ENCODE data around the gene REX1BD. TPM values are rescaled to one million over a fixed set of nuclear protein-coding genes. Genes with fewer than 3 reads are reported as not detected.

REX1BD gene
- total and polyA plus RNA-seq, 2 donors (not counting 1 experiment from before 2014, with no cell fraction given), result 90.9 to 164 TPM

DNA sequence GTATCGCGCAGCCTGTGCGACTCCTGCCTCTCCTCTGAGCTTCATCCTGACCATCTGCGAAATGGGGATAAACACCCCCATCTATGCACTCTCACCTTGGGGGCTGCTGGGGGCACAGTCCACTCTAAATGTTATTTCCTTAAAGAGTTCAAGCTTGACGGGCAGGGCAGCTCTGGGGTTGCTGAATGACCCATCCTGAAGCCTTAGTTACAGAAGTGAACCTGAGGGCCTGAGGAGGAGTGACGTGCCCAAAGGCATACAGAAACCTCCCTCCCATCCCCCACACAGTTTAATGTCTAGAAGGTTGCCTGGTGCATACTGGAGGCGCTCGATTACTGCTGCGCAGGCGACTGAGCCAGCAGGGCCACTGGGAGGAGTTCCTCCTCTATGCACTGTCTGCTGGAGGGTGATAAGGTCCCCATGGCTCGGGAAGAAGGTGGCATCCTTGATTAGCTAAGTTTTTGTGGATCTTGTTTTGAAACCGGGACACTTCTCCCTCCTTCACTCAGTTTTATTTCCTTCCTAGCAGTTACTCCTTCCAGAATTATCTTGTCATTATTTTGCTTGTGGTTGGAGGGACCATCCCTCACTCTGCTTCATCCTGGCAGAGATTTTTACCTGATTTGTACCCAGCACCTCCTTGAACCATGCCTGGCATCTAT is 44.7 kb upstream of the REX1BD start:
- H3K27ac Mint-ChIP-seq, result peak overlapping the region; percentile 96
- CTCF ChIA-PET, result interaction anchor here (0.5 to 2.0 kb wide), 7 partner anchors 13 to 623 kb away, joined by 3 to 11 read pairs (median 4); partner anchors contain the start of genes KXD1 and REX1BD
- H3K4me2 ChIP-seq (replicated peaks; ENCODE audit: low read depth, low read length, poor library complexity, severe bottlenecking), result peak overlapping the region; percentile 91
- ATAC-seq (ENCODE audit: low read depth) (peak; percentile 51), DNase-seq (peak; percentile 79)
- peak overlapping the region; percentile 69 for H3K9ac ChIP-seq (ENCODE audit: low read length)
- peaks cover 20% of the 10 kb centered on the region for H3K4me1 Mint-ChIP-seq
- no peaks in the 10 kb centered on the region for H4K20me1 ChIP-seq (ENCODE audit: control insufficient read depth, insufficient read depth, low read length, poor library complexity, severe bottlenecking)
- H3K4me3 Mint-ChIP-seq, result peak overlapping the region; percentile 96
- intact Hi-C loops (cut with micrococcal nuclease), result loop anchor here (1.0 to 5.0 kb wide), 4 partner anchors 13 to 43 kb away; partner anchors contain the start of genes ELL, KXD1, REX1BD and UBA52
- H2AFZ ChIP-seq (ENCODE audit: insufficient read depth, low read depth, low read length, poor library complexity, severe bottlenecking), result peak overlapping the region; percentile 83
- POLR2A ChIA-PET, result interaction anchor here (0.7 to 3.4 kb wide), 4 partner anchors 12 to 319 kb away, joined by 3 to 32 read pairs (median 12); partner anchors contain the start of genes ELL and KXD1
- no peaks in the 10 kb centered on the region for H3K9me3 ChIP-seq (ENCODE audit: control extremely low read depth in 1 of 3, control insufficient read depth in 2 of 3, insufficient read depth in 1 of 3, low read length in 2 of 3)
- H3K27ac ChIP-seq (ENCODE audit: low read length in 2 of 2), result peak overlapping the region; percentile 51 to 54
- H3K4me1 ChIP-seq (ENCODE audit: control insufficient read depth in 2 of 2, insufficient read depth in 2 of 2, low read length in 2 of 2), result peaks cover 14 to 20% of the 10 kb centered on the region in 2 donors
- H3K4me3 ChIP-seq (ENCODE audit: control extremely low read depth in 1 of 5, extremely low read depth in 1 of 5, insufficient read depth in 1 of 5, low read depth in 2 of 5, low read length in 4 of 5), result peak overlapping the region; percentile 42 to 73 (median 67)
- TF ChIP-seq, protein P1, sequence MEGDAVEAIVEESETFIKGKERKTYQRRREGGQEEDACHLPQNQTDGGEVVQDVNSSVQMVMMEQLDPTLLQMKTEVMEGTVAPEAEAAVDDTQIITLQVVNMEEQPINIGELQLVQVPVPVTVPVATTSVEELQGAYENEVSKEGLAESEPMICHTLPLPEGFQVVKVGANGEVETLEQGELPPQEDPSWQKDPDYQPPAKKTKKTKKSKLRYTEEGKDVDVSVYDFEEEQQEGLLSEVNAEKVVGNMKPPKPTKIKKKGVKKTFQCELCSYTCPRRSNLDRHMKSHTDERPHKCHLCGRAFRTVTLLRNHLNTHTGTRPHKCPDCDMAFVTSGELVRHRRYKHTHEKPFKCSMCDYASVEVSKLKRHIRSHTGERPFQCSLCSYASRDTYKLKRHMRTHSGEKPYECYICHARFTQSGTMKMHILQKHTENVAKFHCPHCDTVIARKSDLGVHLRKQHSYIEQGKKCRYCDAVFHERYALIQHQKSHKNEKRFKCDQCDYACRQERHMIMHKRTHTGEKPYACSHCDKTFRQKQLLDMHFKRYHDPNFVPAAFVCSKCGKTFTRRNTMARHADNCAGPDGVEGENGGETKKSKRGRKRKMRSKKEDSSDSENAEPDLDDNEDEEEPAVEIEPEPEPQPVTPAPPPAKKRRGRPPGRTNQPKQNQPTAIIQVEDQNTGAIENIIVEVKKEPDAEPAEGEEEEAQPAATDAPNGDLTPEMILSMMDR (IDR thresholded peaks at IDR 0.05), result no peak
- TF ChIP-seq EZH2 (IDR thresholded peaks at IDR 0.05; ENCODE audit: borderline replicate concordance, insufficient read depth, low read depth, low read length, poor library complexity, severe bottlenecking), result no peak
- WGBS (ENCODE audit: insufficient coverage), result 0% methylated on average over 8 of the region's 12 CpGs
- H3K79me2 ChIP-seq (ENCODE audit: control insufficient read depth, insufficient read depth, low read length), result peaks cover 20% of the 10 kb centered on the region
- no peaks in the 10 kb centered on the region for H3K27me3 ChIP-seq (replicated peaks in 1 of 4; ENCODE audit: control extremely low read depth in 1 of 4, control insufficient read depth in 3 of 4, insufficient read depth in 4 of 4, low read length in 3 of 4)
- H3K36me3 ChIP-seq (replicated peaks in 1 of 2; ENCODE audit: control extremely low read depth in 1 of 2, control insufficient read depth in 1 of 2, extremely low read depth in 1 of 2, insufficient read depth in 2 of 2, low read length in 1 of 2), result peaks cover 0 to 19% of the 10 kb centered on the region in 2 experiments
- no peaks in the 10 kb centered on the region for H3K27me3 Mint-ChIP-seq
- H3K9me3 Mint-ChIP-seq (ENCODE audit: insufficient read depth), result no peaks in the 10 kb centered on the region

DNA sequence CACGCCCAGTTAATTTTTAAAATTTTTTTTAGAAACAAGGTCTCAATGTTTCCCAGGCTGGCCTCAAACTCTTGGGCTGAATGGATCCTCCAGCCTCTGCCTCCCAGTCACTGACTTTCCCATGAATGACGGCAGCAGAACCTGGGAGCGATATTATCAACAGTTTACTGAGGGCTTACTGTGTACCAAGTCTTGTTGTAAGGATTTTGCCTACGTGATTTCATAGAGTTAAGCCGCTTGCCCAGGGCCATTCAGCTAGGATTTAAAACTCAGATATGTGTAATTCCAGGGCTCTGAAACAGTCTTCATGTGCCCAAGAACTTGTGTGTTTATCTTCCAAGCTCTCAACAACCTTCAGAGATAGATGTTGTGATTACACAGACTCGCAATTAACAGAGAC is 37.0 kb upstream of the REX1BD start:
- 83% methylated on average over 3 of the region's 6 CpGs for WGBS (ENCODE audit: insufficient coverage)
- no peak for TF ChIP-seq EZH2 (IDR thresholded peaks at IDR 0.05; ENCODE audit: borderline replicate concordance, insufficient read depth, low read depth, low read length, poor library complexity, severe bottlenecking)
- no peaks in the 10 kb centered on the region for H3K9me3 ChIP-seq (ENCODE audit: control extremely low read depth in 1 of 3, control insufficient read depth in 2 of 3, insufficient read depth in 1 of 3, low read length in 2 of 3)

More for the DNA sequence above, 37.0 kb upstream of the REX1BD start:
- H4K20me1 ChIP-seq (ENCODE audit: control insufficient read depth, insufficient read depth, low read length, poor library complexity, severe bottlenecking), result no peaks in the 10 kb centered on the region
- H2AFZ ChIP-seq (ENCODE audit: insufficient read depth, low read depth, low read length, poor library complexity, severe bottlenecking), result no peak overlapping the region
- Mint-ChIP-seq H3K4me3 (no peak overlapping the region), H3K27me3 (no peaks in the 10 kb centered on the region), H3K27ac (no peak overlapping the region), H3K4me1 (no peaks in the 10 kb centered on the region), H3K9me3 (ENCODE audit: insufficient read depth) (no peaks in the 10 kb centered on the region)
- intact Hi-C loops (cut with micrococcal nuclease), result no loop called here
- H3K79me2 ChIP-seq (ENCODE audit: control insufficient read depth, insufficient read depth, low read length), result no peaks in the 10 kb centered on the region
- H3K4me3 ChIP-seq (ENCODE audit: control extremely low read depth in 1 of 5, extremely low read depth in 1 of 5, insufficient read depth in 1 of 5, low read depth in 2 of 5, low read length in 4 of 5), result no peak overlapping the region
- H3K4me1 ChIP-seq (ENCODE audit: control insufficient read depth in 2 of 2, insufficient read depth in 2 of 2, low read length in 2 of 2), result no peaks in the 10 kb centered on the region
- no peak for ATAC-seq (ENCODE audit: low read depth)
- POLR2A ChIA-PET, result interaction anchor here (0.6 kb wide), 1 partner anchor 10 kb away, joined by 4 read pairs; no protein-coding TSS in a partner anchor
- no peak overlapping the region for H3K9ac ChIP-seq (ENCODE audit: low read length)
- H3K36me3 ChIP-seq (replicated peaks in 1 of 2; ENCODE audit: control extremely low read depth in 1 of 2, control insufficient read depth in 1 of 2, extremely low read depth in 1 of 2, insufficient read depth in 2 of 2, low read length in 1 of 2), result no peaks in the 10 kb centered on the region
- no peak overlapping the region for H3K4me2 ChIP-seq (replicated peaks; ENCODE audit: low read depth, low read length, poor library complexity, severe bottlenecking)
- no peak for DNase-seq
- CTCF ChIA-PET, result interaction anchor here (0.9 kb wide), 1 partner anchor 20 kb away, joined by 3 read pairs; the partner anchor contains the start of gene UBA52
- H3K27me3 ChIP-seq (replicated peaks in 1 of 4; ENCODE audit: control extremely low read depth in 1 of 4, control insufficient read depth in 3 of 4, insufficient read depth in 4 of 4, low read length in 3 of 4), result no peaks in the 10 kb centered on the region
- no peak overlapping the region for H3K27ac ChIP-seq (ENCODE audit: low read length in 2 of 2)

All from B cell (primary cell).